CD4-positive, alpha-beta T cell (primary cell): ENCODE data around the gene RPS18. TPM values are rescaled to one million over a fixed set of nuclear protein-coding genes. Genes with fewer than 3 reads are reported as not detected.

ENCODE experiments used
- ATAC-seq: fragments of 200-7000 bp; cut with Tn5 transposase; one replicate; pipeline ENCODE4 v1.10.0; 2022; ENCODE audit warnings: mild to moderate bottlenecking; ENCODE audit not compliant: poor library complexity
- CTCF ChIA-PET: fragments of 350-600 bp; sonication (Branson Sonifier 250); formaldehyde crosslinking; loops from one replicate; lab custom pipeline; 2021; ENCODE audit warnings: antibody characterized with exemption, inconsistent platforms; lab: Charles Lee
- POLR2A ChIA-PET: fragments of 350-600 bp; sonication (Branson Sonifier 250); formaldehyde crosslinking; loops from one replicate; lab custom pipeline; 2021; ENCODE audit warnings: antibody characterized with exemption, inconsistent platforms; lab: Charles Lee
- DNase-seq, 14 experiments: peaks; one replicate each; pipeline ENCODE4 v3.0.0-alpha.2; 2013 to 2020; ENCODE audit warnings: mixed read lengths in 2 of 14
- H3K27ac ChIP-seq, 2 donors: one replicate each; pipeline versions ENCODE4 v1.5.1 to v1.7.0; 2013; ENCODE audit warnings: low read length in 2 of 2, low read depth in 1 of 2, mild to moderate bottlenecking in 1 of 2
- H3K27me3 ChIP-seq, 2 experiments: 1 replicate in 1 of 2; 2 replicates in 1 of 2; pipeline versions ENCODE4 v1.6.1 to v1.7.0; 2013; ENCODE audit warnings: low read length in 2 of 2, control low read depth in 1 of 2, mild to moderate bottlenecking in 1 of 2, moderate library complexity in 1 of 2; ENCODE audit not compliant: insufficient read depth in 2 of 2, control insufficient read depth in 1 of 2
- H3K36me3 ChIP-seq: one replicate; pipeline ENCODE4 v1.6.1; 2013; ENCODE audit warnings: low read length, control low read depth; ENCODE audit not compliant: insufficient read depth
- H3K4me1 ChIP-seq: one replicate; pipeline ENCODE4 v1.6.1; 2013; ENCODE audit warnings: low read length, control low read depth; ENCODE audit not compliant: insufficient read depth
- H3K4me3 ChIP-seq: one replicate; pipeline ENCODE4 v1.5.1; 2013; ENCODE audit warnings: mild to moderate bottlenecking, low read length, moderate library complexity
- H3K9me3 ChIP-seq, 2 experiments: 1 replicate in 1 of 2; 2 replicates in 1 of 2; pipeline versions ENCODE4 v1.6.1 to v1.7.0; 2013; ENCODE audit warnings: low read length in 2 of 2, mild to moderate bottlenecking in 2 of 2, control low read depth in 1 of 2, moderate library complexity in 1 of 2; ENCODE audit not compliant: control insufficient read depth in 1 of 2, insufficient read depth in 1 of 2
- H3K27ac Mint-ChIP-seq: one replicate; pipeline ENCODE4 v1.8.0; 2020; ENCODE audit warnings: mixed read lengths
- H3K27me3 Mint-ChIP-seq: one replicate; pipeline ENCODE4 v1.8.0; 2021; ENCODE audit warnings: mixed read lengths
- H3K36me3 Mint-ChIP-seq: one replicate; pipeline ENCODE4 v1.8.0; 2021; ENCODE audit warnings: low read depth, mixed read lengths
- H3K4me1 Mint-ChIP-seq: one replicate; pipeline ENCODE4 v1.8.0; 2021; ENCODE audit warnings: low read depth, mixed read lengths
- H3K4me3 Mint-ChIP-seq: one replicate; pipeline ENCODE4 v1.8.0; 2020; ENCODE audit warnings: mild to moderate bottlenecking, mixed read lengths
- H3K9me3 Mint-ChIP-seq: one replicate; pipeline ENCODE4 v1.8.0; 2020; ENCODE audit warnings: mixed read lengths
- intact Hi-C, 2 experiments: fragments of 100-400 bp; cut with DNase I in 1 of 2; cut with micrococcal nuclease in 1 of 2; formaldehyde crosslinking; loops; one replicate each; pipeline versions ENCODE4 v1.15.1 to v1.9.0; 2023 to 2025; cut with DNase I, micrococcal nuclease
- total RNA-seq, 174 experiments: library from RNA in 2 of 174; stranded (reverse) in 2 of 174; gene quantifications; one replicate each; pipeline ENCODE4 v1.2.3 and lab custom pipeline; 2021 to 2026
- TF ChIP-seq, protein P1 (sequence below): fragments of 200-600 bp; IDR thresholded peaks from one replicate; pipeline ENCODE4 v1.8.0; 2022; ENCODE audit warnings: antibody characterized with exemption, mild to moderate bottlenecking

RPS18 gene
- total RNA-seq, 2 experiments from 2014 or later: 5,159 to 5,309 TPM

DNA sequence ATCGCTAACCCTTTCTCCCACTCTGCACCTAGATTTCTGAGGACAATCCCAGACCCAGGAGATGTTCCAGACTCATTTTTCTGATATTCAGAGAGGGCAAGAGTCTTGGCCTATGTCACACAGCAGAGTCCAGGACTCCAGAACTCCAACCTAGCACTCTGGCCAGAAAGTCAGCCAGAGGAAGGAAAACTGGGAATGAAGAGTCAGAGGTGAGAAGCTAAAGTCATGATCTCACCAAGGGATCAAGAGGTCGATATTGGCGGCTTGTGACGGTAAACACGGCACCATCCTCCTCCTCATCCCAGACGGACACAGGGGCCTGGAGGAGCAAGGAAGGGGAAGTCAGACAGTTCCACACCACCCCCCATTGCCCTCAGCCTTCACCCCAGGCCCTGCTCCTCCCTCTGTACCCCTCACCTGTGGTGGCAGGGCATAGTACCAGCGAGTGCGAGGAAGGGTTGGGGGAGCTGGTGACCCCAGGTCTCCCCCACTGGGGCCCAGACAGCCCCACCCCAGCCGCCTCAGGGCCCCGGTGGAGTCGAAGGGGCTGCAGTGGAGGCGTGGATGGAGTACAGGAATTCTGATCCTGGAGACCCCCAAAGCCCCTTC, 25.0 kb downstream of the RPS18 start:
- H3K27ac Mint-ChIP-seq: peak overlapping the region; percentile 99
- no peaks in the 10 kb centered on the region for H3K9me3 ChIP-seq
- ChIA-PET POLR2A (interaction anchor here (3.4 to 7.5 kb wide), 5 partner anchors 8 to 48 kb away, joined by 75 to 88 read pairs (median 80); partner anchors contain the start of genes B3GALT4, PFDN6, RPS18 and TAPBP), CTCF (interaction anchor here (3.1 kb wide), 1 partner anchor 19 kb away, joined by 22 read pairs; the partner anchor contains the start of gene B3GALT4)
- peaks cover 61% of the 10 kb centered on the region for H3K36me3 ChIP-seq
- intact Hi-C loops: loop anchor here in 1 of 2 experiments (10.0 kb wide), 1 partner anchor 1432 kb away; the partner anchor contains the start of gene NEU1
- H3K27me3 Mint-ChIP-seq: no peaks in the 10 kb centered on the region
- H3K27ac ChIP-seq: peak overlapping the region; percentile 55 to 96
- peak overlapping the region; percentile 73 for H3K4me3 Mint-ChIP-seq
- peak overlapping the region; percentile 91 for H3K4me3 ChIP-seq
- DNase-seq: no peak
- H3K4me1 ChIP-seq: peaks cover 37% of the 10 kb centered on the region
- H3K9me3 Mint-ChIP-seq: no peaks in the 10 kb centered on the region
- H3K27me3 ChIP-seq: no peaks in the 10 kb centered on the region
- H3K36me3 Mint-ChIP-seq: peaks cover 79% of the 10 kb centered on the region
- ATAC-seq: no peak
- H3K4me1 Mint-ChIP-seq: peaks cover 26% of the 10 kb centered on the region
- TF ChIP-seq, protein P1, sequence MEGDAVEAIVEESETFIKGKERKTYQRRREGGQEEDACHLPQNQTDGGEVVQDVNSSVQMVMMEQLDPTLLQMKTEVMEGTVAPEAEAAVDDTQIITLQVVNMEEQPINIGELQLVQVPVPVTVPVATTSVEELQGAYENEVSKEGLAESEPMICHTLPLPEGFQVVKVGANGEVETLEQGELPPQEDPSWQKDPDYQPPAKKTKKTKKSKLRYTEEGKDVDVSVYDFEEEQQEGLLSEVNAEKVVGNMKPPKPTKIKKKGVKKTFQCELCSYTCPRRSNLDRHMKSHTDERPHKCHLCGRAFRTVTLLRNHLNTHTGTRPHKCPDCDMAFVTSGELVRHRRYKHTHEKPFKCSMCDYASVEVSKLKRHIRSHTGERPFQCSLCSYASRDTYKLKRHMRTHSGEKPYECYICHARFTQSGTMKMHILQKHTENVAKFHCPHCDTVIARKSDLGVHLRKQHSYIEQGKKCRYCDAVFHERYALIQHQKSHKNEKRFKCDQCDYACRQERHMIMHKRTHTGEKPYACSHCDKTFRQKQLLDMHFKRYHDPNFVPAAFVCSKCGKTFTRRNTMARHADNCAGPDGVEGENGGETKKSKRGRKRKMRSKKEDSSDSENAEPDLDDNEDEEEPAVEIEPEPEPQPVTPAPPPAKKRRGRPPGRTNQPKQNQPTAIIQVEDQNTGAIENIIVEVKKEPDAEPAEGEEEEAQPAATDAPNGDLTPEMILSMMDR: no peak

DNA sequence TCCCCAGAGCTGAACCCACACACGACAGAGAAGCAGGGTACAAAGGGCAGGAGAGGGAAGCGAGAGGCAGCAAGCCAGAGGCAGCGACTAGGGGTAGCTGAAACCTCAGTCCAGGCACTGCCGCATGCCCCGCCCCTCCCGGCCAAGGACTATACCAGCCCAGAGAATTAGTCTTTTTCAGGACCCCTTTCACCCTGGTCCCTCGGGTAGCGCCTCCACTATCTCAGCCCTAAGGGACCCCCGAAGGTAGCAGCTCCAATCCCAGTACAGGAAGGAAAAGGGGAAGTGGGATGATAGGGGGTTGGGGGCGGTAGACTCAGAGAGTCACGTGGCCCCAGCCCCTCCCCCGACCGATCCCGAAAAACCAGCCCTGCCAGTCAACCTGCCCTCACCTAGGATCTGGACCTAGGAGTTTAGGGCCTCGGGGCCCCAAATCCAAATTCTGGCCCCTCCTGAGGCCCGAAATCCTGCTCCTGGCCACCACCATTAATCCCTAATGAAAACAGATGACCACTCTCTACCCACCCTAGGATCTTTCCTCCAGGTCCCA, 25.6 kb downstream of the RPS18 start:
- Mint-ChIP-seq H3K9me3 (no peaks in the 10 kb centered on the region), H3K4me3 (peak overlapping the region; percentile 73), H3K36me3 (peaks cover 78% of the 10 kb centered on the region), H3K27ac (peak overlapping the region; percentile 99), H3K27me3 (no peaks in the 10 kb centered on the region), H3K4me1 (peaks cover 26% of the 10 kb centered on the region)
- H3K27me3 ChIP-seq: no peaks in the 10 kb centered on the region
- H3K4me3 ChIP-seq: peak overlapping the region; percentile 91
- H3K4me1 ChIP-seq: peaks cover 32% of the 10 kb centered on the region
- H3K9me3 ChIP-seq: no peaks in the 10 kb centered on the region
- no peak for ATAC-seq
- POLR2A ChIA-PET: interaction anchor here (0.7 to 7.5 kb wide), 6 partner anchors 9 to 47 kb away, joined by 3 to 88 read pairs (median 78); partner anchors contain the start of genes B3GALT4, PFDN6, RPS18 and TAPBP
- TF ChIP-seq, protein P1: no peak
- peaks cover 58% of the 10 kb centered on the region for H3K36me3 ChIP-seq
- CTCF ChIA-PET: interaction anchor here (3.1 kb wide), 1 partner anchor 20 kb away, joined by 22 read pairs; the partner anchor contains the start of gene B3GALT4
- DNase-seq: no peak
- H3K27ac ChIP-seq: peak overlapping the region; percentile 55 to 96
- intact Hi-C loops: loop anchor here in 1 of 2 experiments (10.0 kb wide), 1 partner anchor 1433 kb away; the partner anchor contains the start of gene NEU1

DNA sequence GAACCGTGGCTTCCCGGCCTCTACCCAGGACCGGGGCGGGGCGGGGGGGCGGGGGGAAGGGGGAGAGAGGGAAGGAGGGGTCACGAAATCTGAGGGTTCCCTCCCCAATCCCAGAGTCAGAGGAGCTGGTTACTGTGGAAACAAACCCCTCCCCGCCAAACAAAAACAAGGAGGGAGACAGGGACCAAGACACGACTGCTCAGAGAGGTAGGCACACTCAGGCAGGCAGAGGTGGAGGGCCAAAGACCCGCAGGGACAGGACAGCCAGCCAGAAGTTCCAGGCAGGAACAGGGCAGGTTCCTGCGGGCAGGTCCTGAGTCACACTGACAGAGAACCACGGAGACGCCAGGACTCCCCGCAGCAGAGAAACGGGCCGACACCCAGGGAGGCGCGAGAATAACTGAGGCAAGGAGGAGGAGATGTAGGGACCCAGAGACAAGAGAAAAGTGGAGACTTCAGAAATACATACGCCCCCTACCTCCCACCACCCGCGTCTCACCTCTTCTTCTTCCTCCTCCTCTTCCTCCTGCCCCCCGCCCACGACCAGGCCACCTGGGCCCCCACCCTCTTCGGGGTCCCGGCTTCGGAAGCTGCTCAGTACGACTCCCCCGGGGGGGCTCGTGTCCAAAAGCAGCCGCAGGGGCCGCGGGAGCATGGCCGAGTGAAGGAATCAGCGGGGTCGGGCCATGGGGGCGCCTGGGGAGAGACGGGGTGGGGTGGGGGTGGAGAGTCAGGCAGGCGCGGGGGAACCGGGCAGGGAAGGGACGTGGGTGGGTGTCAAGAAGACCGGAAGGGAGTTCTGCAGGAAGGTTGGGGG, 26.3 kb downstream of the RPS18 start:
- Mint-ChIP-seq H3K27ac (peak overlapping the region; percentile 99), H3K4me3 (peak overlapping the region; percentile 98), H3K36me3 (peaks cover 73% of the 10 kb centered on the region), H3K27me3 (no peaks in the 10 kb centered on the region), H3K4me1 (peaks cover 26% of the 10 kb centered on the region), H3K9me3 (no peaks in the 10 kb centered on the region)
- Histone ChIP-seq H3K4me1 (peaks cover 32% of the 10 kb centered on the region), H3K27ac (peak overlapping the region; percentile 90 to 96), H3K36me3 (peaks cover 55% of the 10 kb centered on the region), H3K27me3 (no peaks in the 10 kb centered on the region), H3K9me3 (no peaks in the 10 kb centered on the region), H3K4me3 (peak overlapping the region; percentile 91)
- DNase-seq: peak in 11 of 14 experiments; percentile 30 to 91 (median 65)
- CTCF ChIA-PET: interaction anchor here (1.5 to 3.1 kb wide), 2 partner anchors 21 to 46 kb away, joined by 17 to 22 read pairs; partner anchors contain the start of gene B3GALT4
- intact Hi-C loops: loop anchor here (1.0 to 10.0 kb wide), 3 partner anchors 9 to 1433 kb away; partner anchors contain the start of genes B3GALT4 (in 1 of the 2), NEU1 (in 1 of the 2), PFDN6 (in 1 of the 2) and WDR46 (in 1 of the 2)
- POLR2A ChIA-PET: interaction anchor here (0.7 to 7.5 kb wide), 14 partner anchors 9 to 326 kb away, joined by 3 to 88 read pairs (median 20); partner anchors contain the start of genes B3GALT4, PFDN6, RING1 and RPS18
- ATAC-seq: peak; percentile 27
- TF ChIP-seq, protein P1: no peak
